Measurements from ENCODE around the gene ZNF662.

ZNF662 gene

DNA sequence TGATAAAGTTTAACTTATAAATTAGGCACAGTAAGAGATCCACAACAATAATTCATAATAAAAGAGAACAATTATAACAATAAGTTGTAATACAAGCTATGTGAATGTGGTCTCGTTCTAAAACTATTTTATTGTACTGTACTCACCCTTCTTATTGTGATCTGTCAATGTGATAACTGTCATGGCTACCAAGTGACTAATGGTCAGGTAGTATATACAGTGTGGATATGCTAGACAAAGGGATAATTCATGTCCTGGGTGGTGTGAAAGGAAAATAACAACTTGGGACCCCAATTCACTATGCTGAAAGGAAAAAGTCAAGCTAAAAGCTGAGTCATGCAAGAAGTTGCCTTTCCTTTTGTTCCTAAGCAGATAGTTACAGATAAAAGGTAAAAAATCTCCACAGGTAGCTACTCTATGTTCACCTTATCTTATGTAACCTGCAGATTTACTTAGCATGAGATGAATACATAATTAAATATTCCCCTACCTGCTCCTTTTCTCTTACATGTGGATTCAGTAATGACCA, 19.6 kb upstream of the ZNF662 start:
- in situ Hi-C loops (cut with MboI; ENCODE audit: low sequenced_read_pairs) = no loop called here

DNA sequence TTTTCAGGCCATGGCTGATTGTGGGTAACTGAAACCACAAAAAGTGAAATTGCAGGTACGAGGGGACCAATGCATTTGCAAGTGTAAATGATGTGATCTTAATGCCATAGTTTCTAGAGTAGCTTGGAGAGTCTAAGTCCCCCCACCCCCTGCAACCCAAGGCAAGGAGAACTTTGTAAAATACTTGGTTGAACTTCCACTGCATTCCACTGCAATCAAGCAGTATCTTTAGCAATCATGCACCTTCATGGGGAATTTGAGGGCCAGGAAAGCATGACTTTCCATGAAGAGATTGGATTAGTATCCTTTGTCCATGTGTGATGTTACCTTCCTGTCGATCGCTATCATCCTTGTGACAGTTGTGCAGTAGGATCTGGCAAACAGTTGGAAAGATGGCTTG, 18.9 kb upstream of the ZNF662 start:
- in situ Hi-C loops (cut with MboI; ENCODE audit: low sequenced_read_pairs) = no loop called here

DNA sequence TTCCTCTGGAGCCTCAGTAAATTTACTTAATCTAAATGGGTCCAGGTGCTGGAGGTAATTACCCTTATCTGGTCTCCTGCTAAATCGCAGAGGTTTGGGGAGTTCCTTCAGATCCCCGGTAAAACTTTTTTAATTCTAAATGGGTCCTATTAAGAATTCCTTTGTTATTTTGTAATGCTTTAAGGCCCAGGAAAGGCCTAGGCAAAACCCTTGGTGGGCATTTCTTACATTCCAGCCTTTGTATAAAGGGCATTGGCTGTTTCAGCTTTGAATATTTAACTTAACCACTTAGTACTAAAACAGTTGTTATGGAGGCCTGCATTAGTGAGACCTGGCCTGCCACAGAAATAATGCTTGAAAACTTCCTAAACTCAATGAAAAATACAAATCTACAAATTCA, 14.9 kb upstream of the ZNF662 start:
- in situ Hi-C loops (cut with MboI; ENCODE audit: low sequenced_read_pairs) = no loop called here

DNA sequence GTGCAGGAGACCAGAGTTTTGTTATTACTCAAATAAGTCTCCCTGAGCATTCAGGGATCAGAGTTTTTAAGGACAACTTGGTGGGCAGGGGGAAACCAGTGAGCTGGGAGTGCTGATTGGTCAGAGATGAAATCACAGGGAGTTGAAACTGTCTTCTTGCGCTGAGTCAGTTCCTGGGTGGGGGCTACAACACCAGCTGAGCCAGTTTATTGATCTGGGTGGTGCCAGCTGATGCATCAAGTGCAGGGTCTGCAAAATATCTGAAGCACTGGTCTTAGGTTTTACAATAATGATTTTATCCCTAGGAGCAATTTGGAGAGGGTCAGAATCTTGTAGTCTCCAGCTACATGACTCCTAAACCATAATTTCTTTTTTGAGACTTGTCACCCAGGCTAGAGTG, 13.8 kb upstream of the ZNF662 start:
- in situ Hi-C loops (cut with MboI; ENCODE audit: low sequenced_read_pairs) = no loop called here

DNA sequence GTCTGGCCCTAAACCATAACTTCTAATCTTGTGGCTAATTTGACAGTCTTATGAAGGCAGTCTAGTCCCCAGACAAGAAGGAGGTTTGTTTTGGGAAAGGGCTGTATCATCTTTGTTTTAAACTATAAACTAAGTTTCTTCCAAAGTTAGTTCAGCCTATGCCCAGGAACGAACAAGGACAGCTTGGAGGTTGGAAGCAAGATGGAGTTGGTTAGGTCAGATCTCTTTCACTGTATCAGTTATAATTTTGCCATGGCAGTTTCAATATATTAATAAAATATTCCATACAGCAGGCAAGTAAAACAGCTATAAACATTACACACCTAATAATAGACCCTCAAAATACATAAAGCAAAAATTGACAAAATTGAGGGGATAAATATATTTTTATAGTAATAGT, 13.1 kb upstream of the ZNF662 start:
- in situ Hi-C loops (cut with MboI; ENCODE audit: low sequenced_read_pairs) = no loop called here

DNA sequence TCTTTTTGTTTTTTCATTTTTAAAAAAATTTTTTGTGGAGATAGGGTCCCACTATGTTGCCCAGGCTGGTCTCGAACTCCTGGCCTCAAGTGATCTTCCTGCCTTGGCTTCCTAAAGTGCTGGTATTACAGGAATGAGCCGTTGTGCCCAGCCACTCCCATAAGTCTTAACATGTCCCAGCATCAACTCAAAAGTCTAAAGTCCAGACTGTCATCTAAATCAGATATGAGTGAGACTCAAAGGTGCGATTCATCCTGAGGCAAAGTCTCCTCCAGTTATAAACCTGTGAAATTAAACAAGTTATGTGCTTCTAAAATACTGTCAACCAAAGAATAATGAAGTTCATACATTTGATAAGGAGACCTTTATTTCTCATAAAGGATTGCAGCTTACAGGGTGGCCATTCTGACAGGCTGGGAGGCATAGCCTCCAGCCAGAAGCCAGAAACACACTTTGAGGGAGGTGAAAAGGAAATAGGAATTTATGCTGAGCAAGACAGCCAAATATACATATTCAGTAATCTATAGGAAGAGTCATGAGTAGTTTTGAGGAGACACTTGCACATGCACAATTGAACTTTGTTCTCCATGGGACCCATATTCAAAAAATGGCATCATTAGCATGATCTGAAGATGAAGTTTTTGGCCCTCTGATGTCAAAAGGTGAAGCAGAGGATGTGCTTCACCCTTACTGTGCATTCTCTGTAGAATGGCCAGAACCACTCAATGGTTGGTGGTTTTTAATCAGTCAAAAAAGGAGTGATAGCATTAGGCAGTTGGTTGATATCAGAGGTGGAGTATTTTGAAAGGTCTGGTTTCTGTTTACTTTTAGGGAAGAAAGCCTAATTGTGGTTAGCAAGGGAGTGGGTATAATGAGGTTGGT, 11.0 kb upstream of the ZNF662 start:
- in situ Hi-C loops (cut with MboI; ENCODE audit: low sequenced_read_pairs) = no loop called here

DNA sequence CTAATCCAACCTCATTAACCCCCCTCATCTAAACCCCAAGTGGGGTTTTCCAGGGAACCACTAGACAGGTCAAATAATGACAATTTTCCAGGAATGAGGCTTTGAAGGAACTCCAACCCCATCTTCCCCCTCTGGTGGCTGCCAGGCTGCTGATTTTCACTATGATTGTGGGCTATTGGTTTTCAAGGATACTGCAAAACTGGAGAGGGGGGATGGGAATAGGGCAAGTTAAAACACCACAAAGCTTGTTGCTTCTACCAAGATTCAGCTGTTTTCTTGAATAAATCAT, 10.4 kb upstream of the ZNF662 start:
- in situ Hi-C loops (cut with MboI; ENCODE audit: low sequenced_read_pairs) = no loop called here

DNA sequence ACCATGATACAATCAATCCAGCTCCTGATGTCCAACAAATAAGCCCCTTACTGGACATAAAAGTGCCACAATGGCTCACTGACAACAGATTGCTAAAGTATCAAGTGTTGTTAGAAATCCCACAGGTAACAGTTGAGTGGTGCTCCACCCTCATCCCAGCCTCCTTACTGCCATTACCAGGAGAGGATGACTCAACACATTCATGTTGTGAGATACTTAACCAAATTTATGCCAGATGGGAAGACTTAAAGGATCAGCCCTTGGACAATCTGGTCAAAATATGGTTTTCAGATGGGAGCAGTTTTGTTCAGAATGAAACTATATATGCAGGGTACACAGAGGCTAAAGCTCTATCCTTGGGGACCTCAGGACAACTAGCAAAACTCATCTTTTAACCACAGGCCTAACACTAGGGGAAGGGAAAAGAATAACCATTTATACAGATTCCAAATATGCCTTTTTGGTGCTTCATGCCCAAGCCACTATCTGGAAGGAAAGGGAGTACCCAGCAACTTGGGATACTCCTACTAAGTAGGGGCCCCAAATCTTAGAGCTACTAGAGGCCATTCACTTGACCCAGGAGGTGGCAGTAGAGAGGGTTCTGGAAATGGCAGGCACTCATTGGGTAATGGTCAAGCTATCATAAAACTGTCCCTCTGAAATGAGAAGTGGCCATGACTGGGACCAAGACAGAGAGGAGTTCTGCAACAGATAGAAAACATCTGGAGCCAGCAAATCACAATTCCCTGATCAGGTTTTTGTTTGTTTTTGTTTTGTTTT, 6.9 kb upstream of the ZNF662 start:
- in situ Hi-C loops (cut with MboI; ENCODE audit: low sequenced_read_pairs) = no loop called here

DNA sequence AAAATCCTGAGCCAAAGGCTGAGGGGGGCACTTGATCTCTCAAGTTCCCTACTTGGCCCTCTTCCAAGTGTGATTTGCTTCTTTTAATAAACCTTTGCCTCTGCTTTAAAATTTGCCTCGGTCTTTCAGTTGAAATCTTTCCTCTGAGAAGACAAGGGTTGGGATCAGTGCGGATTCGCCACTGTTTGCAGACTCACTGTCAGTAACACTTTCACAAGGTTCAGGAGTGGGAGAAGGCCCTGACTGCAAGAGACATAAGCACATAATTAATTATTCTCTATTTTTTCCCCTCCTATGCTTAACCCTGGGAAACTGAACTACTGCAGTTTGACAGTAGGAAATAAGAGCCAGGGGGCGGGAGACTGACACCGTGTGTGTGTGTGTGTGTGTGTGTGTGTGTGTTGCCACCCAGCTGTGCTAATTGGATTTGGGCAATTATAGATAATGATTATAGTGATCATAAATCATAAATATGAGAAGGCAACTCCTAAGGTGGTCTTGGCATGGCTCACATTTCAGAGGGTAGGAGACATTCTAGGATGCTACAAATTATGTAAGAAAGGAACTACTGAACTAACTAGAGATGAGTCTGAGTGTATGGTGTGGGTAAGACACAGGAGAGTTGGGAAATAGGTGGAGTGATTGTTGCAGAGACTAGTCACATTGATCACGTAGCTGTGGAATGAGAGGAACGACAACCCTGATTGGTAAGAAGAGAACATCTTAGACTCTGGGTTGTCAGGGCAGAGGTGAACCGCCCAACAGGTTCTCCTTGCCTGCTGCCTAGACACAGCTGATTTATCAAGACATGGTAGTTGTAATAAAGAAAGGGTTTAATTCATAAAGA, 5.5 kb upstream of the ZNF662 start:
- in situ Hi-C loops (cut with MboI; ENCODE audit: low sequenced_read_pairs) = no loop called here

DNA sequence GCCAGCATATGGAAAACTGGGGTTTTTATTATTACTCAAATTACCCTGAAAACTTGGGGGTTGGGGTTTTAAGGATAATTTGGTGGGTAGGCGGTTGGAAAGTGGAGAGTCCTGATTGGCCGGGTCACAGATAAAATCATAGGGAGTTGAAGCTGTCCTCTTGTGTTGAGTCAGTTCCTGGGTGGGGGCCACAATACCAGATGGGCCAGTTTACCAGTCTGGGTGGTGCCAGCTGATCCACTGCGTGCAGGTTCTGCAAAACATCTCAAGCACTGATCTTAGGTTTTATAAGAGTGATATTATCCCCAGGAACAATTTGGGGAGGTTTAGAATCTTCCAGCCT, 4.9 kb upstream of the ZNF662 start:
- in situ Hi-C loops (cut with MboI; ENCODE audit: low sequenced_read_pairs) = no loop called here

DNA sequence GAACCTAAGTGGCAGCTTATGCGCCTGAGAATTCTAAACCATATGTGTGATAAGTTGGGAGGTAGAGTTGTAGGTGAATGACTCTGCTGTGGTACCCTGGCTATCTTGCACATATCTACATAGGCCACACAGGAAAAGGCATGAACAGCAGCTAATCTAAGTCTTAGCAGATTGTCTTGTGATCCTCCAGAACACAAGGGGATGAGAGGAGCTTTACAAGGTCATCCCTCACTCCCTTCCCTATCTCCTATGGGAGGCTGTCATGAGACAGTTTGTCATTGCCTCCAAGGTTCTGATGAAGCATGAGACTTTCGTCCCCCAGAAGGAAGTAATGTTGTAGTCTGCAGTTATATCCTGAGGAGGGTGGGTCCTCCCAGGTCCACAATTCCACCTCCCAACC, 3.7 kb upstream of the ZNF662 start:
- in situ Hi-C loops (cut with MboI; ENCODE audit: low sequenced_read_pairs) = no loop called here

DNA sequence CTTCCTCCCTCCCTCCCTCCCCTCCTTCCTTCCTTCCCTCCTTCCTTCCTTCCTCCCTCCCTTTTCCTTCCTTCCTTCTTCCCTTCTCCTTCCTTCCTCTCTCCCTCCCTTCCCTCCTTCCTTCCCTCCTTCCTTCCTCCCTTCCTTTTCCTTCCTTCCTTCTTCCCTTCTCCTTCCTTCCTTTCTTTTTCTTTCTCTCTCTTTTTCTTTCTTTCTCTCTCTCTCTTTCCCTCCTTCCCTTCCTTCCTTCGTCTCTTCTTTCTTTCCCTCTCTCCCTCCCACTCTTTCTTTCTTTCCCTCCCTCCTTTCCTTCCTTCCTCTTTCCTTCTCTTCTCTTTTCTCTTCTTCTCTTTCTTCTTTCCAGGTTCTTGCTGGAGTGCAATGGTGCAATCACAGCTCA, 1.9 kb upstream of the ZNF662 start:
- in situ Hi-C loops (cut with MboI; ENCODE audit: low sequenced_read_pairs) = no loop called here

DNA sequence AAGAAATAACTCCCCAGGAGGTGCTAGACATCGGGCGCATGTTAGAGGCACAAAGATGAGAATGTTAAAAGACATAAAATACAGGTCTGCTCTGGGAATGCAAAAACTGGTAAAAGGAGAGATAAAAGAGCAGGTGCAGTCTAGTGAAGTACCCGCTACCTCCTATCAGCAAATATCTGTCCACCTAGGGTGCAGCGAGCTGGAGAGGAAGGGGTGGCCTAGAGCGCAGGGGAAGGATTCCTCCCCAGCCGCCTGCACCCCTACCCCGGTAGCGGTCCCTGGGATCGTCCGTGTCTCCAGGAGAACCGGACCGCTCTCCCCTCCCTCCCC, 237 bp upstream of the ZNF662 start:
- in situ Hi-C loops (cut with MboI; ENCODE audit: low sequenced_read_pairs) = no loop called here

DNA sequence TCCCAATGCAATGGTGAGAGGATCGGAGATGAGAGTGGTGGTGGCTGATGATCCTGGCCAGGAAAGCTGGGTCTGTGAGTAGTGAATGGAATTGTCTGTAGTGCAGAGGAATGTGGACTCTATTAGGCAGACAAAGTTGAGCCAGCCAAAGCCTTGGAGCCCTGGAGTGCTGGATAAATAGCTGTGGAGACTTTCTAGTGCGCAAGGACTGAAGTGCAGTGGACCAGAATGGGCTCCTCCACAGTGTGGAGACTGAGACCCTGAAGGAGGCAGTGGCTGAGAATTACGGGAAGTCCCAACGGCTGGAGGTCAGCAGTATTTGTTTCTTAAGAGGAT, 874 bp downstream of the ZNF662 start:
- in situ Hi-C loops (cut with MboI; ENCODE audit: low sequenced_read_pairs) = no loop called here

DNA sequence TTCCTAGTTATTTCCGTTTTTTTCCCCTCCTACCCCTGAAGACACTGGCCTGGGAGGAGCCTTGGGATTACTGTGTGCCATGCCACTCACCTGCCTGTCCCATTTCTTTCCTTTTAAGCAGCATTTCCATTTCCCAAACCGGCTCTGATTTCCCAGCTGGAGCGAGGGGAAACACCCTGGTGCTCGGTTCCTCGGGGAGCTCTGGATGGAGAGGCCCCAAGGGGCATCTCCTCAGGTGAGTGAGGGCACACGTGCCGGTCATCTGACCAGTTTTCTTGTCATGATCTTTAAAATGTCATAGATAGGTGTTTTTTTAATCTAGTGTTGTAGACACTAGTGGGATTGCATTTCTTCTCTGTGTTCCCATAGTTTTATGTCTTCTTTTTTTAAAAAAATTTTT, 2.7 kb downstream of the ZNF662 start:
- in situ Hi-C loops (cut with MboI; ENCODE audit: low sequenced_read_pairs) = no loop called here

DNA sequence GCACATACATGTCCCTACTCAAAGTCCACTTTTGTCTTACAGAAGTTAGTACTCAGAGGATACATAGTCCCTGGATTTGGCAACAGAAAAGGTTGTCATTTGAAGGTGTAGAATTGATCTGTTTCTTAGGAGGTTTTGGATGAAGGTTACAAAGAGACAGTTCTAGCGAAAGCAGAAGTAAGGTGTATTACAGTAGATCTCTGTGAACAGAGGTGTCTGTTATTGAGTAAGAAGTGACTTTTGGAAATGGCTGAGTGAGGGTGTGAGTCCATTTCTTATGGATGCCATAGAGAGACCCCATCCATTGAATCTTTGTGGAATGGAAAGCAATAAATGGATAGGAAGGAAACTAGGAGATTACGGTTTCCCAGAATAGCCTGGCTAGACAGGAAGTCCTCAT, 5.6 kb downstream of the ZNF662 start:
- in situ Hi-C loops (cut with MboI; ENCODE audit: low sequenced_read_pairs) = no loop called here

DNA sequence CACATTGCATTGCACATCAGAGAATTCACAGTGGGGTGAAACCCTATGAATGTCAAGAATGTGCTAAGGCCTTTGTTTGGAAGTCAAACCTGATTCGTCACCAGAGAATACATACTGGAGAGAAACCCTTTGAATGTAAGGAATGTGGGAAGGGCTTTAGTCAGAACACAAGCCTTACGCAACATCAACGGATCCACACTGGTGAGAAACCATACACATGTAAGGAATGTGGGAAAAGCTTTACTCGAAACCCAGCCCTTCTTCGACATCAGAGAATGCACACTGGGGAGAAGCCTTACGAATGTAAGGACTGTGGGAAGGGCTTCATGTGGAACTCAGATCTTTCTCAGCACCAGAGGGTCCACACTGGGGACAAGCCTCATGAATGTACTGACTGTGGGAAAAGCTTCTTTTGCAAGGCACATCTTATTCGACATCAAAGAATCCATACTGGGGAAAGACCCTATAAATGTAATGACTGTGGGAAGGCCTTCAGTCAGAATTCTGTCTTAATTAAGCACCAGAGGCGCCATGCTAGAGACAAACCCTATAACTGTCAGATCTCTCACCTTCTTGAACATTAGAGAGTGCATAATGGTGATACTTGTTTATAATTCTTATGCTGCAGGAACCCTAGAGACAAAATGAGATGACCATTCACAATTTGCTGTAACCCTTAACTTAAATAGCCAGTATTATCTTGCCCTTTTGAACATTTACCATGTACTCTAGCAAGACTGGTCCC, 9.0 kb downstream of the ZNF662 start:
- in situ Hi-C loops (cut with MboI; ENCODE audit: low sequenced_read_pairs) = no loop called here

DNA sequence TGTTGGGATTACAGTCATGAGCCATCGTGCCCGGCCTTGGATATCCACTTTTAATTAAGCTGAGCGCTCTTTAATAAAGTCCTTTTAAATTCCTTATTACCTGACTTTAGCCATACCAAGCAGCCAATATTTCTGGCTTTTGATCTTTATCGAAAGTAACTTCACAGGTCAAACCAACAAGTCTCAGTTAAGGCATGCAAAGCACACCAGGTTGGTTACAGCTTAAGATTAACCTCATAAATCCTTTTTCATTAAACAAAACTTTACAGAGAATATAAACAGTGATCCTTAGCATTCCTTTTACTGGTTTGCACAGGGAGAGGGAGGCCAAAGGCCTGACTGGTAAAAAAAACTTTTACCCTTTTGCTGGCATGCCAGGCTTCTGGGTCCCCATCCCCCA, 17.7 kb downstream of the ZNF662 start:
- in situ Hi-C loops (cut with MboI; ENCODE audit: low sequenced_read_pairs) = no loop called here

DNA sequence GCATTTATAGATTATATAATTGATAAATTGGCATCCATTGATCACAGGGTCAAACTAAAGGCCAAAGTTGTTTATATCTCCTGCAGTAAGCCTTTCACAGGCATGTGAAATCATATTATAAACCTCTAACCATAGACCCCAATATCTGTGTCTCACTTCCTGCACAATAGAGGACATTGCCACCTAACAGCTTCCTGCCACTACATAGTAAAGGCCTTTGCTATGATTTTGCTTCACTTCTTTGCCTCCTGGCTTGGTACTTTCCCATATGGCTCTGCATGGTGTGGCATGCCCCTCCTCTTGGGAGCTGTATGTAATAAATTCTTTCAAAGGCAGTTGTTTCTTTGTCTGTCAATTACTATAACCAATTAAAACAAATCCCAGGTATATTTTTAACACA, 20.4 kb downstream of the ZNF662 start:
- in situ Hi-C loops (cut with MboI; ENCODE audit: low sequenced_read_pairs) = no loop called here

DNA sequence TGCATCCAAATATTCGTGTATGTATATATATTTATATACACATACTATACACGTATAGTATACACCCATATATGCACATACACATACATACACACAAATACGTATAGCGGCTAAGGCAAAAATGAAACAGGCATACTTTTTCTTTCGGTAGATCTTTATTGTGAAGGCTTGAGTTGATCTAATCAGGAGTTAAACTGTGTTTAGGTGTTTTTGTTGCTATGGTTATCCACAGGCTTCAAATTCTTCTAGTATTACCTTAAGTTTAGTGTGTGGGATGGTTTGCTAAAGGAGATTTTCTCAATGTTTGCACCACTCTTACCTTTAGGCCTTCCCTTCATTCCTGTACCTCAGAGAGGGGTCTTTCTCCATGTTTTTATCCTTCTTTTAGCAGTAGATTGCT, 28.2 kb downstream of the ZNF662 start:
- in situ Hi-C loops (cut with MboI; ENCODE audit: low sequenced_read_pairs) = no loop called here

DNA sequence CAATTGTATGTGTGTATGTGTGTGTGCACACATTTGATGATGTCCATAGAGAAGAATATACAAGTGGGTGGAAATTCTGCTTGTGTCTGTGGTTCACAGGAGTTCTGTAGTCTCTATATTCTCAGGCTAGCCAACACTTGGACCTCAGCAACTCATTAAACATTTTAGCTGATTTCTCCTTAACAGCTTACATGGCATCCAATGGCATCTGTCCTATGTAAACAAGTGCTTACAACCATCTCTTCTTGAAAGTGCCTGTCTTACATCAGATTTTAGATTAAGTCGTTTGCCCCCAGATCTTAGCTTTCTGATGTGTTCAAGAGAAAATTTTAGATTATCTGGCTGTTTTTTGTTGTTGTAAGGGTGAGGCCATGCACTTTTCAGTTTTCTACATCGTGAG, 29.0 kb downstream of the ZNF662 start:
- in situ Hi-C loops (cut with MboI; ENCODE audit: low sequenced_read_pairs) = no loop called here

All from hTERT RPE-1 (cell line).